Body of pancreas (tissue), 4 donors: ENCODE results near the gene DTYMK. TPM values are rescaled to one million over a fixed set of nuclear protein-coding genes. Genes with fewer than 3 reads are reported as not detected.
"Not testable (repeated sequence)": the region's sequence is repeated elsewhere in the genome, so short reads cannot be mapped to it uniquely, and the experiment has no call there.

Source experiments
- ATAC-seq: fragments of 150-250 bp; one replicate; pipeline ENCODE4 v1.9.1; 2016
- DNase-seq, 4 donors: peaks; one replicate each; pipeline ENCODE4 v3.0.0-alpha.2; 2019
- H3K27ac ChIP-seq, 4 donors: fragments of 200-600 bp; sonication (generic); 1 replicate in 3 of 4; 2 replicates in 1 of 4; pipeline versions ENCODE4 v1.5.1 to v1.6.1; 2016 to 2019; ENCODE audit warnings: mild to moderate bottlenecking in 1 of 4, mixed read lengths in 1 of 4, moderate library complexity in 1 of 4
- H3K27me3 ChIP-seq, 2 donors: fragments of 200-600 bp; sonication (generic); one replicate each; pipeline ENCODE4 v1.6.0; 2016; ENCODE audit warnings: mild to moderate bottlenecking in 1 of 2
- H3K36me3 ChIP-seq, 2 donors: fragments of 200-600 bp; sonication (generic); replicated peaks in 1 of 2; 2 replicates each; pipeline ENCODE4 v1.5.1; 2016; ENCODE audit warnings: low read depth in 2 of 2; ENCODE audit not compliant: insufficient read depth in 1 of 2
- H3K4me1 ChIP-seq: fragments of 200-600 bp; sonication (generic); one replicate; pipeline ENCODE4 v1.6.0; 2016
- H3K4me3 ChIP-seq, 2 donors: fragments of 200-600 bp; sonication (generic); 1 replicate in 1 of 2; 2 replicates in 1 of 2; pipeline ENCODE4 v1.5.1; 2016 to 2019
- H3K9me3 ChIP-seq, 3 donors: fragments of 200-600 bp; sonication (generic); 1 replicate in 2 of 3; 2 replicates in 1 of 3; pipeline ENCODE4 v1.5.1; 2016
- POLR2A ChIP-seq, 3 donors: fragments of 450-650 bp; IDR thresholded peaks; one replicate each; pipeline ENCODE4 v1.6.1; 2016; ENCODE audit warnings: antibody characterized with exemption in 3 of 3, mild to moderate bottlenecking in 2 of 3
- WGBS, 2 donors: methylation state at CpG; one replicate each; pipeline ENCODE4 v1.1.5; 2017; 5-methylcytosine and 5-hydroxymethylcytosine counted together
- intact Hi-C: fragments of 100-400 bp; cut with DNase I; formaldehyde crosslinking; loops from one replicate; pipeline ENCODE4 v1.15.1; 2023
- total RNA-seq, 2 donors: library from RNA; depleted of rRNA; stranded (reverse); fragments of >200 nt; gene quantifications; one replicate each; pipeline ENCODE4 v1.1.0, GENCODE V29; 2016
- TF ChIP-seq, protein P1 (sequence below), 7 experiments: fragments of 450-650 bp in 4 of 7; fragments of 200-600 bp in 3 of 7; sonication (generic) in 3 of 7; IDR thresholded peaks; one replicate each; pipeline ENCODE4 v1.5.1; 2016 to 2019; ENCODE audit warnings: antibody characterized with exemption in 7 of 7

DTYMK gene
- total RNA-seq, 2 donors from 2014 or later = 5.7 to 12.5 TPM

- Histone ChIP-seq H3K9me3 (no peaks in the 10 kb centered on the region), H3K27me3 (no peaks in the 10 kb centered on the region), H3K4me3 (no peak overlapping the region), H3K4me1 (no peaks in the 10 kb centered on the region), H3K27ac (no peak overlapping the region), H3K36me3 (peaks cover 7 to 26% of the 10 kb centered on the region in 2 donors)
- DNase-seq = no peak
- intact Hi-C loops = no loop called here
- TF ChIP-seq, protein P1, sequence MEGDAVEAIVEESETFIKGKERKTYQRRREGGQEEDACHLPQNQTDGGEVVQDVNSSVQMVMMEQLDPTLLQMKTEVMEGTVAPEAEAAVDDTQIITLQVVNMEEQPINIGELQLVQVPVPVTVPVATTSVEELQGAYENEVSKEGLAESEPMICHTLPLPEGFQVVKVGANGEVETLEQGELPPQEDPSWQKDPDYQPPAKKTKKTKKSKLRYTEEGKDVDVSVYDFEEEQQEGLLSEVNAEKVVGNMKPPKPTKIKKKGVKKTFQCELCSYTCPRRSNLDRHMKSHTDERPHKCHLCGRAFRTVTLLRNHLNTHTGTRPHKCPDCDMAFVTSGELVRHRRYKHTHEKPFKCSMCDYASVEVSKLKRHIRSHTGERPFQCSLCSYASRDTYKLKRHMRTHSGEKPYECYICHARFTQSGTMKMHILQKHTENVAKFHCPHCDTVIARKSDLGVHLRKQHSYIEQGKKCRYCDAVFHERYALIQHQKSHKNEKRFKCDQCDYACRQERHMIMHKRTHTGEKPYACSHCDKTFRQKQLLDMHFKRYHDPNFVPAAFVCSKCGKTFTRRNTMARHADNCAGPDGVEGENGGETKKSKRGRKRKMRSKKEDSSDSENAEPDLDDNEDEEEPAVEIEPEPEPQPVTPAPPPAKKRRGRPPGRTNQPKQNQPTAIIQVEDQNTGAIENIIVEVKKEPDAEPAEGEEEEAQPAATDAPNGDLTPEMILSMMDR (IDR thresholded peaks at IDR 0.05) = no peak
- no peak for TF ChIP-seq POLR2A (IDR thresholded peaks at IDR 0.05)
- WGBS, 2 donors = 88% methylated on average over 26 to 42 of the region's 42 CpGs
- ATAC-seq = no peak
These were observed 19.8 kb downstream of the DTYMK start for GRCh38 chr2:241666627-241667400.

DNA sequence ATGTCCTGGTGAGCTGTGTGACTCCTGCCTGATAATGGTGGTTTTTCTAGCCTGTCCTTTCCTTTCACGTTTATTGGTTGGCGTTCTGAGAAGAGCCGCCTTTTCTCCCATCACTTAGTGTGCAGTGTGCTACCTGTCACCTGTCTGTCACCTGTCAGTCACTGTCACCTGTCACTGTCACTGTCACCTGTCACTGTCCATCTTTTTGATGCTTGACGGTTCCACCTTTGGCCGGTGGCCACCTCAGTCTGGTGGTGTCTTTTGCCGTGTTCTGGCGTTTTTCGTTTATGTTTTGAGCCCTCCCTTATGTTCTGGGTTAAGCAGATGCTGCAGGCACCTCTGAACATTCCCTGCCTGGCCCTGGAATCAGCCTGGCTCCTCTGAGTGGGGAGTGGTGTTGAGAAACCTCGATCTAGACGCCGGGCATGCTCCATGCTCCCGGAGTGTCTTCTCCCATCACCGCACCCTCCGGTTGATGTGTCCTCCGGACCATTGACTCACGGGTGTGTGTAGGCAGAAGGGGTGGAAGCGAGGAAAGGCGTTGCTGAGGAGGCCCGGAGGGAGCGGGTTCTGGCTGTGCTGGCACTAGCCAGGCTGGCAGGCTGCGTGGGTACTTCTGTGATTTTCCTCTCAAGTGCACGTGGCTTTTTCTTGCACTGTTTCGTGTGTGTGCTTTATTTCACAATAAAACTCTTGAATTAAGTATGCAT is 20.7 kb downstream of the DTYMK start:
- intact Hi-C loops = no loop called here
- 87 to 89% methylated on average over 23 of the region's 23 CpGs for WGBS, 2 donors
- Histone ChIP-seq H3K27me3 (no peaks in the 10 kb centered on the region), H3K4me3 (no peak overlapping the region), H3K4me1 (peaks cover 8% of the 10 kb centered on the region), H3K9me3 (no peaks in the 10 kb centered on the region), H3K27ac (no peak overlapping the region), H3K36me3 (peaks cover 7 to 23% of the 10 kb centered on the region in 2 donors)
- DNase-seq (no peak), ATAC-seq (no peak)
- TF ChIP-seq POLR2A (IDR thresholded peaks at IDR 0.05) = no peak

GRCh38 chr2:241662731-241663130 is 23.9 kb downstream of the DTYMK start:
- intact Hi-C loops, H3K4me3 ChIP-seq, ATAC-seq, H3K27me3 ChIP-seq, H3K9me3 ChIP-seq, DNase-seq, H3K36me3 ChIP-seq: not testable (repeated sequence)
- WGBS, 2 donors = 91 to 96% methylated on average over 21 to 24 of the region's 24 CpGs
- Histone ChIP-seq H3K27ac (peak overlapping the region in 1 of 4 donors; percentile 14), H3K4me1 (peaks cover 23% of the 10 kb centered on the region)

GRCh38 chr2:241660593-241661213 is 25.9 kb downstream of the DTYMK start:
- H3K4me3 ChIP-seq = no peak overlapping the region
- H3K27ac ChIP-seq = peak overlapping the region in 3 of 4 donors; percentile 66 to 69 (median 67)
- no peaks in the 10 kb centered on the region for H3K27me3 ChIP-seq
- no peak for DNase-seq
- peaks cover 23% of the 10 kb centered on the region for H3K4me1 ChIP-seq
- H3K36me3 ChIP-seq = peaks cover 0 to 3% of the 10 kb centered on the region in 2 donors
- no peak for TF ChIP-seq POLR2A (IDR thresholded peaks at IDR 0.05)
- TF ChIP-seq, protein P1 (IDR thresholded peaks at IDR 0.05) = no peak
- intact Hi-C loops = no loop called here
- ATAC-seq = peak; percentile 70
- WGBS, 2 donors = 59 to 65% methylated on average over 14 of the region's 14 CpGs
- no peaks in the 10 kb centered on the region for H3K9me3 ChIP-seq

DNA sequence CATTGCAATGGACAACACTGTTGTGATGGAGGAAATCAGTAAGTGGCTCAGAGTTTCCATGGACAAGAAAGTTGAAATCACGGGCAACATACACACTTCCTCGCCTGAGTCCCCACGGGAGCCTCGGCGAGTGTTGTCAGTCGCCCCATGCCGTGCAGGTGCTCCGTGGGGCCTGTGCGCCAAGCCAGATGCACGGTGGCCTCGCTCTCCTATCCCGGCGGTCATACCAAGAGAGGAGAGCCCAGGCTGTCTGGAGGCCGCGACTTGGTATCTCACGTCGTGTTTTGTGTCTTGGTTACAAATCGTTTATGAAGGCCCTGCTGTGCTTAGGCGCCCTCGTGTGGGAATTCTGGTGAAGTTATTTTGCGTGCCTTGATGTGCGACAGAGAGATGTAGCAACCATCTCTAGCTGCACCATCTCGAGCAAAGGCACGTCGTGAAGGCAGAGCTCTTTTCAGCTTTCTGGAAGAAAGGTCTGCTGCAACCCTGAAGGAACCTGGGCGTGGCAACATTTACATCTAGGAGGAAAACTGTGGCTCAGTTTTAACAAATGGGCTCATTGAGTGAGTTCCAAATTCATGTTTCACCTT is 27.4 kb downstream of the DTYMK start:
- TF ChIP-seq, protein P1 (IDR thresholded peaks at IDR 0.05) = peak; percentile 17 to 60 (median 51)
- TF ChIP-seq POLR2A (IDR thresholded peaks at IDR 0.05) = no peak
- DNase-seq (peak; percentile 50 to 68 (median 66)), ATAC-seq (peak; percentile 49)
- Histone ChIP-seq H3K27me3 (no peaks in the 10 kb centered on the region), H3K27ac (peak overlapping the region in 2 of 4 donors; percentile 4 to 66), H3K36me3 (peaks cover 3 to 9% of the 10 kb centered on the region in 2 donors), H3K9me3 (no peaks in the 10 kb centered on the region), H3K4me3 (no peak overlapping the region), H3K4me1 (peaks cover 23% of the 10 kb centered on the region)
- intact Hi-C loops = no loop called here
- WGBS, 2 donors = 61 to 76% methylated on average over 20 to 26 of the region's 26 CpGs
